Activated CD8-positive, alpha-beta memory T cell treated with anti-CD3 and anti-CD28 coated beads for 1 hour (primary cell): ENCODE measurements around the gene OR2J2.
"Not testable (repeated sequence)": the region's sequence is repeated elsewhere in the genome, so short reads cannot be mapped to it uniquely, and the experiment has no call there.

Experiments
- DNase-seq, 2 donors: peaks; one replicate each; pipeline ENCODE4 v3.0.0-alpha.2; 2020; ENCODE audit warnings: low read depth in 1 of 2; ENCODE audit errors: extremely low read depth in 1 of 2

The OR2J2 gene

DNA sequence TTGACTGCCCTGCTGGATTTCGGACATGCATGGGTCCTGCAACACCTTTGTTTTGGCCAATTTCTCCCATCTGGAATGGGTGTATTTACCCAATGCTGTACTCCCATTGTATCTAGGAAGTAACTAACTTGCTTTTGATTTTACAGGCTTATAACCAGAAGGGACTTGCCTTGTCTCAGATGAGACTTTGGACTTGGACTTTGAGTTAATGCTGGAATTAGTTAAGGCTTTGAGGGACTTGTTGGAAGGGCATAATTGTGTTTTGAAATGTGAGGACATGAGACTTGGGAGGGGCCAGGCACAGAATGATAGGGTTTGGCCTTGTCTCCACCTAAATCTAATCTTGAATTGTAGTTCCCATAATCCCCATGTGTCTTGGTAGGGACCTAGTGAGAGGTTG lies 47.3 kb downstream of the OR2J2 start:
- DNase-seq, result not testable (repeated sequence)
